IMR-90 (cell line): ENCODE measurements around the gene PPFIBP2. TPM values are rescaled to one million over a fixed set of nuclear protein-coding genes. Genes with fewer than 3 reads are reported as not detected.

Source experiments
- ATAC-seq: fragments of 200-7000 bp; cut with Tn5 transposase; 2 replicates; pipeline ENCODE4 v1.9.1; 2020; ENCODE audit warnings: low read depth, mild to moderate bottlenecking, moderate library complexity
- BruUV-seq: library from RNA; stranded (reverse); fragments of 400-500 nt; replicated peaks from 2 replicates; lab custom pipeline; 2021; lab: Mats Ljungman, UMichigan
- CTCF ChIA-PET: fragments of 300-600 bp; formaldehyde crosslinking; extraction: SDS; loops from one replicate; lab custom pipeline; 2021; ENCODE audit warnings: antibody characterized with exemption; lab: Yijun Ruan, JAX
- POLR2A ChIA-PET: fragments of 300-600 bp; sonication (Branson Sonifier 250); formaldehyde crosslinking; loops from one replicate; lab custom pipeline; 2022; ENCODE audit warnings: antibody characterized with exemption; ENCODE audit not compliant: unreplicated experiment; lab: Charles Lee
- DNase-seq: peaks from one replicate; pipeline ENCODE4 v3.0.0; 2013
- H2AFZ ChIP-seq: replicated peaks from 2 replicates; pipeline ENCODE3; 2013; ENCODE audit warnings: low read length, mild to moderate bottlenecking; ENCODE audit not compliant: poor library complexity
- H2AK5ac ChIP-seq: 2 replicates; pipeline ENCODE4 v1.6.1; 2013; ENCODE audit warnings: low read depth, low read length, inconsistent platforms
- H2AK9ac ChIP-seq: replicated peaks from 2 replicates; pipeline ENCODE3; 2013; ENCODE audit warnings: mild to moderate bottlenecking, low read depth, low read length, moderate library complexity; ENCODE audit not compliant: poor library complexity
- H2BK120ac ChIP-seq: 2 replicates; pipeline ENCODE4 v1.6.1; 2013; ENCODE audit warnings: low read depth, low read length, inconsistent platforms
- H2BK15ac ChIP-seq: 3 replicates; pipeline ENCODE4 v1.6.1; 2013; ENCODE audit warnings: low read depth, low read length, inconsistent platforms
- H2BK20ac ChIP-seq: 2 replicates; pipeline ENCODE4 v1.6.1; 2013; ENCODE audit warnings: low read depth, mild to moderate bottlenecking, inconsistent platforms, low read length, moderate library complexity
- H2BK5ac ChIP-seq: 2 replicates; pipeline ENCODE4 v1.6.1; 2013; ENCODE audit warnings: mild to moderate bottlenecking, low read depth, low read length, inconsistent platforms; ENCODE audit not compliant: poor library complexity, severe bottlenecking
- H3K14ac ChIP-seq: replicated peaks from 2 replicates; pipeline ENCODE4 v1.6.1; 2013; ENCODE audit warnings: low read depth, low read length, inconsistent platforms
- H3K18ac ChIP-seq: 2 replicates; pipeline ENCODE4 v1.6.1; 2013; ENCODE audit warnings: low read depth, low read length, control low read depth
- H3K23ac ChIP-seq: 2 replicates; pipeline ENCODE4 v1.6.1; 2013; ENCODE audit warnings: low read depth, low read length, inconsistent platforms
- H3K27ac ChIP-seq: 2 replicates; pipeline ENCODE4 v1.5.1; 2013; ENCODE audit warnings: mild to moderate bottlenecking, control low read depth, low read length; ENCODE audit not compliant: insufficient read depth
- H3K27me3 ChIP-seq: 2 replicates; pipeline ENCODE4 v1.6.1; 2013; ENCODE audit warnings: low read length; ENCODE audit not compliant: control insufficient read depth, insufficient read depth
- H3K36me3 ChIP-seq: 2 replicates; pipeline ENCODE4 v1.6.1; 2013; ENCODE audit warnings: low read length, mixed read lengths; ENCODE audit not compliant: control insufficient read depth, insufficient read depth
- H3K4ac ChIP-seq: 2 replicates; pipeline ENCODE4 v1.6.1; 2013; ENCODE audit warnings: low read depth, low read length, inconsistent platforms
- H3K4me1 ChIP-seq: 2 replicates; pipeline ENCODE4 v1.6.1; 2013; ENCODE audit warnings: low read length, mixed read lengths; ENCODE audit not compliant: control insufficient read depth, insufficient read depth
- H3K4me2 ChIP-seq: 2 replicates; pipeline ENCODE4 v1.6.1; 2013; ENCODE audit warnings: low read depth, mild to moderate bottlenecking, control low read depth, low read length, moderate library complexity
- H3K4me3 ChIP-seq: 2 replicates; pipeline ENCODE4 v1.5.1; 2013; ENCODE audit warnings: low read depth, mild to moderate bottlenecking, control low read depth, low read length, moderate library complexity; ENCODE audit not compliant: insufficient read depth
- H3K56ac ChIP-seq: 2 replicates; pipeline ENCODE4 v1.6.1; 2013; ENCODE audit warnings: low read length, inconsistent platforms; ENCODE audit not compliant: insufficient read depth; ENCODE audit errors: extremely low read depth
- H3K79me1 ChIP-seq, 2 experiments: 2 replicates each; pipeline ENCODE4 v1.6.1; 2013; ENCODE audit warnings: low read length in 2 of 2, inconsistent platforms in 1 of 2, low read depth in 1 of 2
- H3K9ac ChIP-seq: 2 replicates; pipeline ENCODE4 v1.6.1; 2013; ENCODE audit warnings: low read depth, low read length, control low read depth
- H3K9me1 ChIP-seq: 2 replicates; pipeline ENCODE4 v1.6.1; 2013; ENCODE audit warnings: low read length, inconsistent platforms; ENCODE audit not compliant: insufficient read depth
- H3K9me3 ChIP-seq: 2 replicates; pipeline ENCODE4 v1.6.1; 2013; ENCODE audit warnings: low read length; ENCODE audit not compliant: control insufficient read depth, insufficient read depth
- H4K20me1 ChIP-seq: 2 replicates; pipeline ENCODE4 v1.6.1; 2013; ENCODE audit warnings: low read length, inconsistent platforms; ENCODE audit not compliant: insufficient read depth
- H4K5ac ChIP-seq: 2 replicates; pipeline ENCODE4 v1.6.1; 2013; ENCODE audit warnings: mild to moderate bottlenecking, low read depth, low read length, control low read depth
- H4K8ac ChIP-seq, 2 experiments: 2 replicates each; pipeline ENCODE4 v1.6.1; 2013; ENCODE audit warnings: low read depth in 2 of 2, low read length in 2 of 2, control low read depth in 1 of 2, inconsistent platforms in 1 of 2
- H4K91ac ChIP-seq: 2 replicates; pipeline ENCODE4 v1.6.1; 2013; ENCODE audit warnings: low read depth, low read length, inconsistent platforms; ENCODE audit not compliant: insufficient read depth
- CHD1 ChIP-seq: IDR thresholded peaks from 2 replicates; pipeline ENCODE4 v1.6.1; 2012; ENCODE audit warnings: low read depth, low read length, improper control_type of control experiment
- ELK1 ChIP-seq: fragments of 150-350 bp; IDR thresholded peaks from 2 replicates; pipeline ENCODE4 v1.6.1; 2016; ENCODE audit warnings: low read depth, mild to moderate bottlenecking, low read length, moderate library complexity, borderline replicate concordance
- MAFK ChIP-seq: IDR thresholded peaks from 2 replicates; pipeline ENCODE4 v1.6.1; 2012; ENCODE audit warnings: low read depth, low read length, improper control_type of control experiment
- MAZ ChIP-seq: IDR thresholded peaks from 2 replicates; pipeline ENCODE4 v1.6.1; 2012; ENCODE audit warnings: low read depth, mild to moderate bottlenecking, low read length, improper control_type of control experiment, moderate library complexity, borderline replicate concordance
- NFE2L2 ChIP-seq: fragments of 150-350 bp; IDR thresholded peaks from 2 replicates; pipeline ENCODE4 v1.6.1; 2016; ENCODE audit warnings: low read depth, mild to moderate bottlenecking, low read length
- POLR2A ChIP-seq: IDR thresholded peaks from 2 replicates; pipeline ENCODE4 v1.6.1; 2012; ENCODE audit warnings: mild to moderate bottlenecking, low read depth, low read length
- RFX5 ChIP-seq: IDR thresholded peaks from 2 replicates; pipeline ENCODE4 v1.8.0; 2012; ENCODE audit warnings: low read depth, mild to moderate bottlenecking, low read length, moderate library complexity
- SMC3 ChIP-seq: fragments of 150-350 bp; IDR thresholded peaks from 2 replicates; pipeline ENCODE4 v1.6.1; 2016; ENCODE audit warnings: low read depth, mild to moderate bottlenecking, antibody characterized with exemption, low read length, moderate library complexity
- WGBS, 2 experiments: methylation state at CpG; one replicate each; pipeline versions ENCODE4 v1.1.5 to v1.1.7; 2013; ENCODE audit warnings: missing lambda C conversion rate in 2 of 2; ENCODE audit not compliant: insufficient read length in 1 of 2; ENCODE audit errors: extremely low coverage in 2 of 2; 5-methylcytosine and 5-hydroxymethylcytosine counted together
- dilution Hi-C: fragments of 300-500 bp; cut with HindIII; formaldehyde crosslinking; loops from one replicate; pipeline ENCODE4 v1.14.3; 2018; ENCODE audit warnings: low sequenced_read_pairs; ENCODE audit not compliant: unreplicated experiment
- in situ Hi-C: fragments of 300-500 bp; cut with MboI; formaldehyde crosslinking; loops from 3 replicates; pipeline ENCODE4 v1.14.3; 2019; ENCODE audit warnings: low sequenced_read_pairs, inconsistent platforms, mixed read lengths
- intact Hi-C: fragments of 100-400 bp; cut with micrococcal nuclease; formaldehyde crosslinking; loops from 2 replicates; pipeline ENCODE4 v1.10.0; 2022
- polyA plus RNA-seq, 3 experiments: library from polyadenylated mRNA; depleted of rRNA; stranded (reverse); fragments of >200 nt; gene quantifications; 2 replicates each; pipeline ENCODE4 v1.2.3, GENCODE V29; 2012; ENCODE audit warnings: low replicate concordance in 1 of 3
- total RNA-seq: library from RNA; depleted of rRNA; stranded (reverse); fragments of >200 nt; gene quantifications from 2 replicates; pipeline ENCODE4 v1.2.3, GENCODE V29; 2012

The PPFIBP2 gene
- total and polyA plus RNA-seq, 2 of the 4 experiments (the other 2 are of a cell fraction), result 6.0 to 11.8 TPM

- Histone ChIP-seq H2BK5ac (no peak overlapping the region), H2AK9ac (no peak overlapping the region), H4K5ac (no peak overlapping the region), H3K4me1 (peaks cover 5% of the 10 kb centered on the region; the same call in 1 of the 2 replicates), H3K4me2 (no peak overlapping the region), H3K23ac (no peak overlapping the region), H3K9me1 (0 out of 2 replicates have a peak, but pooled peaks cover 4% of the 10 kb centered on the region), H2BK20ac (no peak overlapping the region), H3K27me3 (no peaks in the 10 kb centered on the region), H3K27ac (no peak overlapping the region), H3K56ac (no peak overlapping the region), H3K79me1 (no peaks in the 10 kb centered on the region), H2BK120ac (no peak overlapping the region), H2BK15ac (no peak overlapping the region), H3K14ac (no peak overlapping the region), H2AK5ac (no peak overlapping the region), H3K18ac (no peak overlapping the region; the same call in 1 of the 2 replicates), H4K91ac (no peak overlapping the region), H2AFZ (no peak overlapping the region), H3K36me3 (no peaks in the 10 kb centered on the region; the same call in 1 of the 2 replicates), H3K4ac (no peak overlapping the region), H4K20me1 (no peaks in the 10 kb centered on the region), H3K9me3 (no peaks in the 10 kb centered on the region), H3K4me3 (no peak overlapping the region), H4K8ac (no peak overlapping the region), H3K9ac (no peak overlapping the region)
- CTCF ChIA-PET, result interaction anchor here (0.6 to 1.3 kb wide), 4 partner anchors 13 to 94 kb away, joined by 3 to 5 read pairs (median 4); no protein-coding TSS in a partner anchor
- ATAC-seq (no peak), DNase-seq (no peak)
- no CpG with 5 or more reads among the region's 3 CpGs for WGBS, 2 experiments
- dilution Hi-C loops (no loop called here), in situ Hi-C loops (no loop called here), intact Hi-C loops (no loop called here)
- POLR2A ChIA-PET, result no interaction called here
- TF ChIP-seq RFX5 (no peak), MAFK (no peak), SMC3 (no peak), NFE2L2 (no peak), MAZ (no peak), POLR2A (no peak), CHD1 (no peak), ELK1 (no peak)
- no TSS peak for BruUV-seq
Measured at GRCh38 chr11:7593481-7593880, 79.7 kb downstream of the PPFIBP2 start.
